Measurements from ENCODE around the gene AFDN. TPM values are rescaled to one million over a fixed set of nuclear protein-coding genes. Genes with fewer than 3 reads are reported as not detected.

Gene AFDN
- polyA plus RNA-seq, 2 donors: 91.7 to 124 TPM

- Histone ChIP-seq H3K36me3 (ENCODE audit: control insufficient read depth in 2 of 2, insufficient read depth in 2 of 2, low read length in 1 of 2) (no peaks in the 10 kb centered on the region), H3K4me1 (ENCODE audit: control insufficient read depth in 2 of 2, insufficient read depth in 2 of 2, low read length in 1 of 2) (no peaks in the 10 kb centered on the region), H3K27me3 (ENCODE audit: control insufficient read depth in 1 of 2, insufficient read depth in 2 of 2, low read length in 2 of 2) (no peaks in the 10 kb centered on the region), H3K27ac (ENCODE audit: low read depth in 2 of 2, low read length in 1 of 2) (no peak overlapping the region), H3K9me3 (ENCODE audit: control insufficient read depth in 2 of 2, insufficient read depth in 1 of 2, low read depth in 1 of 2, low read length in 1 of 2) (peaks cover 0 to 3% of the 10 kb centered on the region in 2 donors), H3K4me3 (ENCODE audit: low read depth in 1 of 2, low read length in 2 of 2) (no peak overlapping the region)
- 84 to 85% methylated on average over 6 of the region's 6 CpGs for WGBS, 2 donors
Measured at GRCh38 chr6:168005796-168006195, 179.1 kb downstream of the AFDN start.

GRCh38 chr6:168007592-168008338, 181.1 kb downstream of the AFDN start:
- WGBS, 2 donors: 18 to 49% methylated on average over 3 of the region's 3 CpGs
- Histone ChIP-seq H3K27ac (ENCODE audit: low read depth in 2 of 2, low read length in 1 of 2) (no peak overlapping the region), H3K4me3 (ENCODE audit: low read depth in 1 of 2, low read length in 2 of 2) (no peak overlapping the region), H3K27me3 (ENCODE audit: control insufficient read depth in 1 of 2, insufficient read depth in 2 of 2, low read length in 2 of 2) (no peaks in the 10 kb centered on the region), H3K4me1 (ENCODE audit: control insufficient read depth in 2 of 2, insufficient read depth in 2 of 2, low read length in 1 of 2) (no peaks in the 10 kb centered on the region), H3K9me3 (ENCODE audit: control insufficient read depth in 2 of 2, insufficient read depth in 1 of 2, low read depth in 1 of 2, low read length in 1 of 2) (peaks cover 3 to 5% of the 10 kb centered on the region in 2 donors), H3K36me3 (ENCODE audit: control insufficient read depth in 2 of 2, insufficient read depth in 2 of 2, low read length in 1 of 2) (no peaks in the 10 kb centered on the region)

DNA sequence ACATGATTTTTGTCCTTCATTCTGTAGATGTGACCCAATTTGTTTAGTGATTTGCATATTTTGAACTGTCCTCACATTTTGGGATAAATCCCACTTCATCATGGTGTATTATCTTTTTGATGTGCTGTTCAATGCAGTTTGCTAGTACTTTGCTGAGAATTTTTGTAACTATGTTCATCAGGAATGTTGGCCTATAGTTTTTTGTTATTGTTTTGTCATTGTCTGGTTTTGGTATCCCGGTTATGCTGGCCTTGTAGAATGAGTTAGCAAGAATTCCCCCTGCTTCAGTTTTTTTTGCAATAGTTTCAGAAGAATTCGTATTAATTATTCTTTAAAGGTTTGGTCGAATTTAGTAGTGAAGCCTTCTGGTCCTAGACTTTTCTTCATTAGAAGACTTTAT, 182.6 kb downstream of the AFDN start:
- WGBS, 2 donors: 91 to 92% methylated on average over 3 of the region's 3 CpGs
- no peak overlapping the region for H3K4me3 ChIP-seq (ENCODE audit: low read depth in 1 of 2, low read length in 2 of 2)
- no peaks in the 10 kb centered on the region for H3K27me3 ChIP-seq (ENCODE audit: control insufficient read depth in 1 of 2, insufficient read depth in 2 of 2, low read length in 2 of 2)
- H3K36me3 ChIP-seq (ENCODE audit: control insufficient read depth in 2 of 2, insufficient read depth in 2 of 2, low read length in 1 of 2): no peaks in the 10 kb centered on the region
- no peak overlapping the region for H3K27ac ChIP-seq (ENCODE audit: low read depth in 2 of 2, low read length in 1 of 2)
- no peaks in the 10 kb centered on the region for H3K4me1 ChIP-seq (ENCODE audit: control insufficient read depth in 2 of 2, insufficient read depth in 2 of 2, low read length in 1 of 2)
- H3K9me3 ChIP-seq (ENCODE audit: control insufficient read depth in 2 of 2, insufficient read depth in 1 of 2, low read depth in 1 of 2, low read length in 1 of 2): peaks cover 5 to 8% of the 10 kb centered on the region in 2 donors

GRCh38 chr6:168011291-168011690, 184.6 kb downstream of the AFDN start:
- peaks cover 5 to 8% of the 10 kb centered on the region in 2 donors for H3K9me3 ChIP-seq (ENCODE audit: control insufficient read depth in 2 of 2, insufficient read depth in 1 of 2, low read depth in 1 of 2, low read length in 1 of 2)
- H3K27ac ChIP-seq (ENCODE audit: low read depth in 2 of 2, low read length in 1 of 2): no peak overlapping the region
- no peak overlapping the region for H3K4me3 ChIP-seq (ENCODE audit: low read depth in 1 of 2, low read length in 2 of 2)
- no peaks in the 10 kb centered on the region for H3K4me1 ChIP-seq (ENCODE audit: control insufficient read depth in 2 of 2, insufficient read depth in 2 of 2, low read length in 1 of 2)
- no peaks in the 10 kb centered on the region for H3K27me3 ChIP-seq (ENCODE audit: control insufficient read depth in 1 of 2, insufficient read depth in 2 of 2, low read length in 2 of 2)
- H3K36me3 ChIP-seq (ENCODE audit: control insufficient read depth in 2 of 2, insufficient read depth in 2 of 2, low read length in 1 of 2): no peaks in the 10 kb centered on the region
- WGBS, 2 donors: 93 to 97% methylated on average over 1 of the region's 1 CpG

DNA sequence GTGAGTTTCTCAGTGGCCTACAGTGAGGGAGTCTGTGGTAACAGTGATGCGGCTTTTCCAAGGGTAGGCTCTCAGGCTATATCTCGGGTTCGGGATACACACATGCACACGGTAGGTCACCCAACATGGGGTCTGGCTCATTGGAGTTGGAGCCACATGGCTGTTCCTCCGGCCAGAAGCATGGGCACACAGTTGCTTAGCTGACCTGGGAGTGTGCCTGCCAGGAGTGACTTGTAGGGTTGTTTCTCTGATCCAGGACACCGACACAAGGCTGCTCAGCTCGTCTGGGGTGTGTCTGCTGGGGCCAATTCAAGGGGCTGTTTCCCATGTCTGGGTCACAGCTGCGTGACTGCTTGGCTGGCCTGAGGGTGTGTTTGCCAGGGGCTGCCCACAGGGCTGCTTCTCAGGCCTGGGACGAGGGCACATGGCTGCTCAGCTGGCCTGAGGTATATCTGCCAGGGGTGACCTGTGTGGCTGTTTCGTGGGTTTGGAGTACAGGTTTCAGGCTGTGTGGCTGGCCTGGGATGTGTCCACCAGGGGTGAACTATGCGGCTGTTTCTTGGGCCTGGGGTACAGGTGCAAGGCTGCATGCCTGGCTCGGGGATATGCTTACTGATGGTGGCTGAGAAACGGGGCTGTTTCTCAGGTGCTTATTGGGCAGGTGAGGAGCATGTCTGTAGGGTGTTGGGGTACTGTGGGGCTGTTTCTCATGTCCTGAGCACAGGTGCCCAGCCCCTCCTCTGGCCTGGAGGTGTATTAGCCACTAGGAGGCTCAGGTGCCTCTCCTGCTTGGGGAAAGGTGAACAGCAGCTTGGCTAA, 185.9 kb downstream of the AFDN start:
- Histone ChIP-seq H3K4me1 (ENCODE audit: control insufficient read depth in 2 of 2, insufficient read depth in 2 of 2, low read length in 1 of 2) (no peaks in the 10 kb centered on the region), H3K4me3 (ENCODE audit: low read depth in 1 of 2, low read length in 2 of 2) (no peak overlapping the region), H3K27me3 (ENCODE audit: control insufficient read depth in 1 of 2, insufficient read depth in 2 of 2, low read length in 2 of 2) (no peaks in the 10 kb centered on the region), H3K27ac (ENCODE audit: low read depth in 2 of 2, low read length in 1 of 2) (no peak overlapping the region), H3K9me3 (ENCODE audit: control insufficient read depth in 2 of 2, insufficient read depth in 1 of 2, low read depth in 1 of 2, low read length in 1 of 2) (peaks cover 5 to 8% of the 10 kb centered on the region in 2 donors), H3K36me3 (ENCODE audit: control insufficient read depth in 2 of 2, insufficient read depth in 2 of 2, low read length in 1 of 2) (no peaks in the 10 kb centered on the region)
- WGBS, 2 donors: 85 to 90% methylated on average over 13 of the region's 13 CpGs

DNA sequence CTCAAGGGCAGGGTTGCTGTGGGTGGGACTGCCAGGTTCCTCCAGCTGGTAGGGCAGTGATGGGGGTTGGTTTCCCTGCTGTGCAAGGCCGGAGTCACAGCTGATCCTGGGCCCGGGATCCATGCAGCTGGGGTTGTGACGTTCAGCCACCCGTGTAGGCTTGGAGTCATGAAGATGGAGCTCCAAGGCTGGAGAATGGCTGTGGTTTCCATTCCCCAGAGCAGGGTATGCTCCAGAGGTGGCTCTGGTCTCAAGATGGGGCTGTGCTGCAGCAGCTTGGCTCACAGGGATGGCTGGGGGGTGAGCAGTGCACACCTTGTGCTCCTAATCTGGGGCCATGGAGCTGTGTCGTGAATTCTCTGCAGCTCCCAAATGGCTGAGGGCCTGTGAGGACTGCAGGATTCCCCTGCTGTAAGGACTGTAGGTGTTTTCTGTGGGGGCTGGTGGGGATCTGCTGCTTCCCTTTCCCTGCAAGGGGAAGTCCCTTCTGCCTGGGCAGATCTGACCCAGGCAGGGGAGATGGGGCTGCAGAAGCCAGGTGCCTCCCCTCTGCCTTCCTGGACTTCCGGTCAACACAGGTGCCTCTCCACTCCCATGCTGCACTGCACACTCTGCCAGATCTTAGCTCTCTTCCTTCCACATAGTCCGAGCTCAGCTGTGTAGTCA, 186.7 kb downstream of the AFDN start:
- WGBS, 2 donors: 83 to 87% methylated on average over 7 of the region's 7 CpGs
- Histone ChIP-seq H3K4me3 (ENCODE audit: low read depth in 1 of 2, low read length in 2 of 2) (no peak overlapping the region), H3K27me3 (ENCODE audit: control insufficient read depth in 1 of 2, insufficient read depth in 2 of 2, low read length in 2 of 2) (no peaks in the 10 kb centered on the region), H3K4me1 (ENCODE audit: control insufficient read depth in 2 of 2, insufficient read depth in 2 of 2, low read length in 1 of 2) (no peaks in the 10 kb centered on the region), H3K27ac (ENCODE audit: low read depth in 2 of 2, low read length in 1 of 2) (no peak overlapping the region), H3K9me3 (ENCODE audit: control insufficient read depth in 2 of 2, insufficient read depth in 1 of 2, low read depth in 1 of 2, low read length in 1 of 2) (peaks cover 5 to 8% of the 10 kb centered on the region in 2 donors), H3K36me3 (ENCODE audit: control insufficient read depth in 2 of 2, insufficient read depth in 2 of 2, low read length in 1 of 2) (no peaks in the 10 kb centered on the region)

GRCh38 chr6:168014428-168014827, 187.7 kb downstream of the AFDN start:
- peaks cover 5 to 8% of the 10 kb centered on the region in 2 donors for H3K9me3 ChIP-seq (ENCODE audit: control insufficient read depth in 2 of 2, insufficient read depth in 1 of 2, low read depth in 1 of 2, low read length in 1 of 2)

GRCh38 chr6:168015009-168015408, 188.3 kb downstream of the AFDN start:
- H3K27me3 ChIP-seq (ENCODE audit: control insufficient read depth in 1 of 2, insufficient read depth in 2 of 2, low read length in 2 of 2): no peaks in the 10 kb centered on the region
- WGBS, 2 donors: 90 to 91% methylated on average over 4 of the region's 4 CpGs
- H3K36me3 ChIP-seq (ENCODE audit: control insufficient read depth in 2 of 2, insufficient read depth in 2 of 2, low read length in 1 of 2): no peaks in the 10 kb centered on the region
- no peak overlapping the region for H3K4me3 ChIP-seq (ENCODE audit: low read depth in 1 of 2, low read length in 2 of 2)
- no peak overlapping the region for H3K27ac ChIP-seq (ENCODE audit: low read depth in 2 of 2, low read length in 1 of 2)
- H3K4me1 ChIP-seq (ENCODE audit: control insufficient read depth in 2 of 2, insufficient read depth in 2 of 2, low read length in 1 of 2): no peaks in the 10 kb centered on the region
- peaks cover 5 to 8% of the 10 kb centered on the region in 2 donors for H3K9me3 ChIP-seq (ENCODE audit: control insufficient read depth in 2 of 2, insufficient read depth in 1 of 2, low read depth in 1 of 2, low read length in 1 of 2)

More at GRCh38 chr6:168014428-168014827, 187.7 kb downstream of the AFDN start:
- Histone ChIP-seq H3K4me1 (ENCODE audit: control insufficient read depth in 2 of 2, insufficient read depth in 2 of 2, low read length in 1 of 2) (no peaks in the 10 kb centered on the region), H3K36me3 (ENCODE audit: control insufficient read depth in 2 of 2, insufficient read depth in 2 of 2, low read length in 1 of 2) (no peaks in the 10 kb centered on the region), H3K27me3 (ENCODE audit: control insufficient read depth in 1 of 2, insufficient read depth in 2 of 2, low read length in 2 of 2) (no peaks in the 10 kb centered on the region), H3K4me3 (ENCODE audit: low read depth in 1 of 2, low read length in 2 of 2) (no peak overlapping the region), H3K27ac (ENCODE audit: low read depth in 2 of 2, low read length in 1 of 2) (no peak overlapping the region)
- WGBS, 2 donors: 59 to 68% methylated on average over 6 of the region's 6 CpGs

- Histone ChIP-seq H3K4me3 (ENCODE audit: low read depth in 1 of 2, low read length in 2 of 2) (no peak overlapping the region), H3K4me1 (ENCODE audit: control insufficient read depth in 2 of 2, insufficient read depth in 2 of 2, low read length in 1 of 2) (no peaks in the 10 kb centered on the region)
- WGBS, 2 donors: 71 to 72% methylated on average over 14 of the region's 14 CpGs
Measured at GRCh38 chr6:168015482-168016175, 188.9 kb downstream of the AFDN start.

More at GRCh38 chr6:168015482-168016175, 188.9 kb downstream of the AFDN start:
- Histone ChIP-seq H3K27ac (ENCODE audit: low read depth in 2 of 2, low read length in 1 of 2) (no peak overlapping the region), H3K36me3 (ENCODE audit: control insufficient read depth in 2 of 2, insufficient read depth in 2 of 2, low read length in 1 of 2) (no peaks in the 10 kb centered on the region), H3K9me3 (ENCODE audit: control insufficient read depth in 2 of 2, insufficient read depth in 1 of 2, low read depth in 1 of 2, low read length in 1 of 2) (peaks cover 5 to 8% of the 10 kb centered on the region in 2 donors), H3K27me3 (ENCODE audit: control insufficient read depth in 1 of 2, insufficient read depth in 2 of 2, low read length in 2 of 2) (no peaks in the 10 kb centered on the region)

All from esophagus (tissue), 2 donors.